RWPE1 (cell line): Measurements from ENCODE around the gene IP6K3.

ENCODE experiments used
- CTCF ChIA-PET: fragments of 350-600 bp; sonication (Branson Sonifier 250); formaldehyde crosslinking; extraction: SDS; loops from one replicate; lab custom pipeline; 2021; lab: Yijun Ruan, JAX
- POLR2A ChIA-PET: fragments of 400-600 bp; formaldehyde crosslinking; extraction: SDS; loops from one replicate; lab custom pipeline; 2020; ENCODE audit warnings: antibody characterized with exemption; ENCODE audit not compliant: low non-redundant PET; lab: Yijun Ruan, JAX
- DNase-seq: peaks from one replicate; pipeline ENCODE4 v3.0.0; 2012; ENCODE audit warnings: low spot score
- H3K27ac ChIP-seq: fragments of 450-650 bp; 2 replicates; pipeline ENCODE4 v1.5.1; 2017
- TF ChIP-seq, protein P1 (sequence below): fragments of 450-650 bp; conservative IDR thresholded peaks from 2 replicates; pipeline ENCODE4 v1.5.1; 2017; ENCODE audit warnings: low read depth, mild to moderate bottlenecking

IP6K3 gene

DNA sequence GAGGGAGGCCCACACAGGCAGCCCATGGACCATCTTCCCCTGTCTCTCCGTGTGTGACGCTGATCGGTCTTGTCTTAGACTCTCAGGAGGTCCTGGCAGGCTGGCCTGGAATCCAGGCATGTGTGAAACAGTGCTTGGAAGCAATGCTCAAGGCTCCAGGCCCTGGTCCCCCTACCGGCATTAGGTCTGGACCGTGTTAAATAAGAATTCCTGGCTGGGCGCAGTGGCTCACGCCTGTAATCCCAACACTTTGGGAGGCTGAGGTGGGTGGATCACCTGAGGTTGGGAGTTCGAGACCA is 13.0 kb downstream of the IP6K3 start:
- CTCF ChIA-PET: no interaction called here
- POLR2A ChIA-PET: no interaction called here
- TF ChIP-seq, protein P1, sequence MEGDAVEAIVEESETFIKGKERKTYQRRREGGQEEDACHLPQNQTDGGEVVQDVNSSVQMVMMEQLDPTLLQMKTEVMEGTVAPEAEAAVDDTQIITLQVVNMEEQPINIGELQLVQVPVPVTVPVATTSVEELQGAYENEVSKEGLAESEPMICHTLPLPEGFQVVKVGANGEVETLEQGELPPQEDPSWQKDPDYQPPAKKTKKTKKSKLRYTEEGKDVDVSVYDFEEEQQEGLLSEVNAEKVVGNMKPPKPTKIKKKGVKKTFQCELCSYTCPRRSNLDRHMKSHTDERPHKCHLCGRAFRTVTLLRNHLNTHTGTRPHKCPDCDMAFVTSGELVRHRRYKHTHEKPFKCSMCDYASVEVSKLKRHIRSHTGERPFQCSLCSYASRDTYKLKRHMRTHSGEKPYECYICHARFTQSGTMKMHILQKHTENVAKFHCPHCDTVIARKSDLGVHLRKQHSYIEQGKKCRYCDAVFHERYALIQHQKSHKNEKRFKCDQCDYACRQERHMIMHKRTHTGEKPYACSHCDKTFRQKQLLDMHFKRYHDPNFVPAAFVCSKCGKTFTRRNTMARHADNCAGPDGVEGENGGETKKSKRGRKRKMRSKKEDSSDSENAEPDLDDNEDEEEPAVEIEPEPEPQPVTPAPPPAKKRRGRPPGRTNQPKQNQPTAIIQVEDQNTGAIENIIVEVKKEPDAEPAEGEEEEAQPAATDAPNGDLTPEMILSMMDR: no peak
- no peak for DNase-seq
- no peak overlapping the region for H3K27ac ChIP-seq

DNA sequence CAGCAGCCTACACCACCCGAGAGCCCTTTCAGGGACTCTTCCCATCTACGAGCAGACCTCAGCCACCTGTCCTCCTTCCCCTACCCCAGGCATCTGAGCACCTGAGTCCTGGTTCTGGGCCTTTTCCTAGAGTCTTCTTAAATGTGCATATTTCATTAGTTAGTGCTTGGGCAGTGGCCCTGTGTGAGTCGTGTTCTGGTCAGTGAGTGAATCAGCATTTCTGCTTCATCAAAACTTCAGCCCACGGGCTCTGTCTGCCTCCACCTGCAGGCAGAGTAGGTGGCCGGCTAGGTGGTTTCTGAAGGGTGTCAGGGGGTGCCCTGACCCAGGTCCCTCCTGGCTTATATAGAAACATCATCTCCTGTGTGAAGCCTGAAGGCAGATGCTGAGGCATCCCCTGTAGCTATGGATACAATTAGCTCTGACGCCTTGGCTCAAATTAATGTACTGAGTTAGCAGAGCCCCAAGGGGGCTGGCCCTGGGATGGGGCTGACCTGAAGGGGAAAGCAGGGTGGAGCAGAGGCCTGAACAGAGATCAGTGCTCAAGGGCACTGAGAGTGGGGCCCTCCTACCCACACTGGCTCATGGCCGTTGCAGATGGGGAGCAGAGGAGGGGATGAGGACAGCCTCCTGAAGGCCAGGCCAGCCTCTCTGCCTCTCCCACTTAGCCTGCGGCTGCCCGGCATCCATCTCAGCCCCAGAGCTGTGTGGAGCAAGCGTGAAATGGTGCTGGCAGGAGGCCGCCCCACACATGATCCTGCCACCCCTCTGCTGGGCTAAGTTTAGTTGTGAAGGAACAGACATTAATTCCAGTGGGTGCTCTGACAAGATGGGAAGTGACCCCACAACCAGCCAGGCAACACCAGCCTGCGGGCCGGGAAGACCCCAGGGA is 13.6 kb downstream of the IP6K3 start:
- CTCF ChIA-PET: interaction anchor here (1.5 kb wide), 1 partner anchor 11 kb away, joined by 6 read pairs; no protein-coding TSS in a partner anchor
- TF ChIP-seq, protein P1: no peak
- POLR2A ChIA-PET: no interaction called here
- no peak overlapping the region for H3K27ac ChIP-seq
- DNase-seq: no peak

DNA sequence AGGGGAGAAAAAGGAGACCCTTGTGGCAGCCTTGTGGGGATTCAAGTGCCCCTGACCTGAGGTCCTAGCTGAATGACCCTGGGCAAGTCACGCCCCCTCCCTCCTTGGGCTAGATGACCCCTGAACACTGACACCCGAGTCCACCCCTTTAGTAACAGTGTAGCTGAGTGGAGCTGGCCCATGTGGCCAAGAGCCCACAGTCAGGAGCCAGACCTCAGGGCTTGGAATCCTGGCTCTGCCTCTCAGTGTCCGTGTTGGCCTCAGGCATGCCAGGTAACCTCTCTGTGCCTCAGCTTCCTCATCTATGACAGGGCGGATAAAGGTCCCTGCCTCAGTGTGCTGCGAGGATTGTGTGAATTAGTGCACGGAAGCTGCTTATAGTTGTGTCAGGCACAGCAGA is 14.3 kb downstream of the IP6K3 start:
- TF ChIP-seq, protein P1: no peak
- ChIA-PET POLR2A (no interaction called here), CTCF (interaction anchor here (1.2 to 1.5 kb wide), 2 partner anchors 12 to 21 kb away, joined by 4 to 6 read pairs; partner anchors contain the start of gene UQCC2)
- DNase-seq: no peak
- no peak overlapping the region for H3K27ac ChIP-seq

DNA sequence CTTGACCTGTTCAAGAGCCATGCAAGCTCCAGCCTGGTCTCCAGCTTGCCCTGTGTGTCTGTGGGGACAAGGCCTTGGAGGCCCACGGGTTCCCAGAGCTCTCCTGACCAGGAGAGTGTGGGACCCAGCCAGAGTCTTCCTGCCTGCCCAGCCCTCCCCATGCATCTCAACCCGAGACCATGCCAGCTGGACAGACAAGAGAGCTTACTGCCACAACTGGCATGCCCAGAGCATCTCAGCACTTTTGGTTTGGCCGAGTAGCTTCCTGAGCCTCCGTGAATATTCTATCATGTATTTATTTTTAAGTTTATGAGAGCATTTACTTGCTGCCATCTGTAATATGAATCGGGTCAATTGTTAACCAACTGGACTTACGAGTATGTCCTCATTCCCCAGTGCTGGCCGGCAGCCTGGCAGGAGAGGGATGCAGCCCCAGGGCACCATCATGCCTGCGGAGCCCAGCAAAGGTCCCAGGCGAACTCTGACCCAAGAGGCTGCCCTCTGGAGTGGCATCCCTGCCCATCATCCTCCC is 14.9 kb downstream of the IP6K3 start:
- H3K27ac ChIP-seq: no peak overlapping the region
- DNase-seq: no peak
- TF ChIP-seq, protein P1: no peak
- ChIA-PET POLR2A (no interaction called here), CTCF (interaction anchor here (0.6 to 1.5 kb wide), 3 partner anchors 8 to 20 kb away, joined by 4 to 6 read pairs (median 5); partner anchors contain the start of gene UQCC2)

DNA sequence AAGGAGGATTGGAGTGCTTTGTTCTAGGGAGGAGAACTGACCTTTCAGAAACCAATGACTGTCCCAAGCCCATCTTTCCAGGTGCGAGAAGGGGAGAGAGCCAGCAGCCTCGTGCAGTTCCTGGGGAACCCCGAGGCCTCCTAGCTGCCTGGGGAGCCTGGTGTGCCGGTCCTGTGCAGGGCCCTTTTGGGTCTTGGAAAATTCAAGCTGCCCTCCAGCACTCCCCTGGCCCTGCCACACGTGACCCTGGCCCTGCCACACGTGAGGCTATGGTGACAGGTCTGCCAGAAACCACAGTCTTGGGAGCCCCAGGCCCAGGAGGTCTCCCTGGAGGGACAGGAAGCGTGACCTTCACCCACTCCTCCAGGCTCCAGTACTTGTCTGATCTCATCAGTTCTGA is 15.7 kb downstream of the IP6K3 start:
- DNase-seq: no peak
- POLR2A ChIA-PET: no interaction called here
- TF ChIP-seq, protein P1: no peak

DNA sequence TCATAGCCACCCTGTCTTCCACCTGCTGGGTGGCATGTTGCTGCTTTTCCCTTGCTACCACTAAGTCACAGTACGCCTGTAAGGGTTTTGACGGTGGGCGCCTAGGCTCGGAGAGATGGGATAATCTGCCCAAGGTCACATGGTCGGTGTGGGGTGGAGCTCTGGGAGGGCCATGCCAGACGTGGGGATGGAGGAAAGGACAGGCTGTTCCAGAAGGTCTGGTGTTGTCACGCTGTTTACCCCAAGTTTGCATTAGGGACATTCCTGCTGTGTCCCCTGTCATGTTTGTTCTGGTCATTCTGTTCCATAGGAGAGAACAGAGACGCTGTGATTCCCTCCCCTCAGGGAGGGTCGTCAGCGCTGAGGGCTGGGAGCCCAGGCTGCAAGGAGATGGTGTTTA is 16.1 kb downstream of the IP6K3 start:
- CTCF ChIA-PET: interaction anchor here (0.6 kb wide), 1 partner anchor 981 kb away, joined by 6 read pairs; no protein-coding TSS in a partner anchor
- POLR2A ChIA-PET: no interaction called here
- TF ChIP-seq, protein P1: no peak

More for the DNA sequence above, 15.7 kb downstream of the IP6K3 start:
- no peak overlapping the region for H3K27ac ChIP-seq
- CTCF ChIA-PET: interaction anchor here (0.6 to 1.2 kb wide), 2 partner anchors 9 to 19 kb away, joined by 4 to 5 read pairs; partner anchors contain the start of gene UQCC2

More for the DNA sequence above, 16.1 kb downstream of the IP6K3 start:
- H3K27ac ChIP-seq: no peak overlapping the region
- DNase-seq: no peak
